AG09309 (cell line): ENCODE data around the gene TPSAB1.
"Not testable (repeated sequence)": the region's sequence is repeated elsewhere in the genome, so short reads cannot be mapped to it uniquely, and the experiment has no call there.

Experiments used
- DNase-seq: peaks from one replicate; pipeline ENCODE4 v3.0.0-alpha.2; 2010; ENCODE audit warnings: low read depth
- H3K4me3 ChIP-seq: 2 replicates; pipeline ENCODE4 v1.5.1; 2011; ENCODE audit warnings: mild to moderate bottlenecking, low read depth, low read length, moderate library complexity; ENCODE audit not compliant: control insufficient read depth
- TF ChIP-seq, protein P1 (sequence below): IDR thresholded peaks from 2 replicates; pipeline ENCODE4 v1.5.1; 2011; ENCODE audit warnings: mild to moderate bottlenecking, low read depth, low read length, inconsistent platforms; ENCODE audit not compliant: insufficient read depth, control insufficient read depth; ENCODE audit errors: missing control alignments

TPSAB1 gene

DNA sequence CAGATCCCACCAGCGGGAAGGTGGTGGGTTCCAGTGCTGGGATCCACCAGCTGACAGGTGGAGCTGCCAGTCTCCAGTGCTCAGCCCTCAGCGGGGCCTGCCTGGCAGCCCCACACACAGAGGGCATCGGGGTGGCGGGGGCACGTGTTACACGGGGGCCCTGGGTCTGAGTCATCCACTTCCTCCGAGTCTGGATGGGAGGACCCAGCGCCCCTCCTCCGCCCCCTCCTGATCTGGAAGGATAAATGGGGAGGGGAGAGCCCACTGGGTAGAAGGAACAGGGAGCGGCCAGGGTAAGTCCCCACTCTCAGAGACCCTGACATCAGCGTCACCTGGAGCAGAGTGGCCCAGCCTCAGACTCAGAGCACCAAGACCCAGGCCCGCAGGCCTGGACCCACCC is at the start of gene TPSAB1:
TSS of gene TPSAB1 (plus strand) at position 270 of the 400 bp plus-strand sequence. CDS start 234 bp downstream, outside the sequence.
- DNase-seq, H3K4me3 ChIP-seq: not testable (repeated sequence)

- not testable (repeated sequence) for H3K4me3 ChIP-seq, DNase-seq
Measured at GRCh38 chr16:1190789-1191188, 49.7 kb upstream of the TPSAB1 start.

- no peak overlapping the region for H3K4me3 ChIP-seq
- TF ChIP-seq, protein P1, sequence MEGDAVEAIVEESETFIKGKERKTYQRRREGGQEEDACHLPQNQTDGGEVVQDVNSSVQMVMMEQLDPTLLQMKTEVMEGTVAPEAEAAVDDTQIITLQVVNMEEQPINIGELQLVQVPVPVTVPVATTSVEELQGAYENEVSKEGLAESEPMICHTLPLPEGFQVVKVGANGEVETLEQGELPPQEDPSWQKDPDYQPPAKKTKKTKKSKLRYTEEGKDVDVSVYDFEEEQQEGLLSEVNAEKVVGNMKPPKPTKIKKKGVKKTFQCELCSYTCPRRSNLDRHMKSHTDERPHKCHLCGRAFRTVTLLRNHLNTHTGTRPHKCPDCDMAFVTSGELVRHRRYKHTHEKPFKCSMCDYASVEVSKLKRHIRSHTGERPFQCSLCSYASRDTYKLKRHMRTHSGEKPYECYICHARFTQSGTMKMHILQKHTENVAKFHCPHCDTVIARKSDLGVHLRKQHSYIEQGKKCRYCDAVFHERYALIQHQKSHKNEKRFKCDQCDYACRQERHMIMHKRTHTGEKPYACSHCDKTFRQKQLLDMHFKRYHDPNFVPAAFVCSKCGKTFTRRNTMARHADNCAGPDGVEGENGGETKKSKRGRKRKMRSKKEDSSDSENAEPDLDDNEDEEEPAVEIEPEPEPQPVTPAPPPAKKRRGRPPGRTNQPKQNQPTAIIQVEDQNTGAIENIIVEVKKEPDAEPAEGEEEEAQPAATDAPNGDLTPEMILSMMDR = no peak
- no peak for DNase-seq
Measured at GRCh38 chr16:1192384-1193073, 48.0 kb upstream of the TPSAB1 start.

DNA sequence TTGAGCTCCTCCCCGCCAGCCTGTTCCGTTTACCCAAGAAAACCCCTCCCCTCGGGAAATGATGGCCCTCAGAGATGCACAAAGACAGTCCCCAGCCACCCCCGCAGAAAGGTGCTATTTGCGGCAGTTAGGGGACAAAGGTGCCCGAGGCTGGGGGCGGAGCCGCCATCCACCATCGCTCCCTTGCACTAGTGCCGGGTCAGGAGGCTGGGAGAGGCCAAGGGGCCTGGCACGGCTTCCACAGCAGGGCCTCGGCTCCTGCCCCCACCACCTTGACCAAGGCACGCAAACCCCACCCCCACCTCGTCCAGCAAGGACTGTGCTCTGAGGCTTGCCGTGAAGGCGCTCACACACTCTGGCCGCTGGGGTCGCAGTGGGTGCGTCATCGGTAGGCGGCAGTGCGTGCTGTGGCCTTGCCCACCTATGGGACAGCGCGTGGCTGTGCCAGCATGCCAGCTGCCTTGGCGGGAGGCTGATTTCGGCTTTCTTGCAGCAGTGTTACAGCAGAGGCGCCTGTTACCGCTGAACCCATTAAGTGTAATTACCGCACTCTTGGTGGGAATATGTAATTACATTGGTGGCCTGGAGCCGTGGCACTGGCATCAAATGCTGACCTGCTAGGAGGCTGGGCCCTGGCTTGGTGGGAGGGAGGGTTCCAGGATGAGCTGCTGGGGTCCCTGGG is 47.2 kb upstream of the TPSAB1 start:
- TF ChIP-seq, protein P1 = no peak
- H3K4me3 ChIP-seq = no peak overlapping the region
- DNase-seq = no peak

- no peak for DNase-seq
- H3K4me3 ChIP-seq = no peak overlapping the region
- TF ChIP-seq, protein P1 = no peak
Measured at GRCh38 chr16:1193825-1194581, 46.5 kb upstream of the TPSAB1 start.

GRCh38 chr16:1194665-1195392 is 45.7 kb upstream of the TPSAB1 start:
- TF ChIP-seq, protein P1 = peak; percentile 71
- H3K4me3 ChIP-seq = no peak overlapping the region
- DNase-seq = no peak

GRCh38 chr16:1195393-1195666 is 45.2 kb upstream of the TPSAB1 start:
- TF ChIP-seq, protein P1 = no peak
- no peak for DNase-seq
- H3K4me3 ChIP-seq = no peak overlapping the region
